SK-N-DZ (cell line): ENCODE data around the gene NT5C1A. TPM values are rescaled to one million over a fixed set of nuclear protein-coding genes. Genes with fewer than 3 reads are reported as not detected.
A peak's percentile ranks its signal among the peaks of the same experiment; 100 is the strongest.

Source experiments
- DNase-seq: peaks from one replicate; pipeline ENCODE4 v3.0.0-alpha.2; 2015; ENCODE audit warnings: low spot score
- polyA plus RNA-seq, 2 experiments: library from polyadenylated mRNA; depleted of rRNA; stranded (reverse); fragments of >200 nt; gene quantifications; 2 replicates each; pipeline ENCODE4 v1.2.3, GENCODE V29; 2014

NT5C1A gene
- 0.22 and 0.23 TPM in 2 replicates for polyA plus RNA-seq (2014; cell fraction: cytosol; rRNA removed)
- not detected in 2 replicates for polyA plus RNA-seq (2014; cell fraction: nucleus; rRNA removed)

DNA sequence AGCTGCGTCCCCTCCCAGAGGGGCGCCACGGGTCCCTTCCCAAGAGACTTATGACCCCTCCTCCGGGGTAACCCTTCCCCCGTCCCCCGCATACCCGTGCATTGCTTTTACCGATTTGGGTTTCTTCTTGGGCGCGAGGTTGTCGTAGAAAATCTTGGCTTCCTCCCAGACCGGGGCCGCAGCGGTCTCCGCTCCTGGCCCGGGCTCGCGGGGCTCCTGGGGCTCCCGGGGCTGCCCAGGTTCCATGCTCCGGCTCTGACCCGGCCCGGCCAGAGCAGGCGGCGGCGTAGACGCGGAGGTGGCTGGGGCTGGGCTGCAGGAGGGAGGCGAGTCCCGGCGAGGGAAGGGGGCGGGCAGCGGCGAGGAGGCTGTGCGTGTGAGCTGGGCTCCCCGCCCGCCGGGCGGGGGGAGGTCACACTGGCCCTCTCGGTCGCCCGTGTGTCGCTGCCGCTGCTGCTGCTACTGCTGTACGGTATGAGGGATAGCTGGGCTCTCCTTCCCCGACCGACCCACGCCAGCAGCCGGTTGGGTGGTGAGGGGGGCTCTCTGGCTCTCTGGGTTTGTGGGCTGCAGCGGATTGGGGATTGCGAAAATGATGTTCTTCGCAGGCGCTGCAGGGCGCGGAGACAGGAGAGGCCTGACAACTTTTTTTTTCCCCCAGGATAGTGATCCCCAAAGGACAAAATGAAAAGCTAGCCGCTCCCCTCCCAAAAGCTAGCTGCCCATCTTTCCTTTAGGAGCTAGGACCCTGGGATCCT is at the start of gene NT5C1A:
Gene NT5C1A, minus strand, starts transcription at position 315 of the 758 bp plus-strand sequence. Its CDS starts 69 bp downstream, at position 246.
- no peak for DNase-seq

DNA sequence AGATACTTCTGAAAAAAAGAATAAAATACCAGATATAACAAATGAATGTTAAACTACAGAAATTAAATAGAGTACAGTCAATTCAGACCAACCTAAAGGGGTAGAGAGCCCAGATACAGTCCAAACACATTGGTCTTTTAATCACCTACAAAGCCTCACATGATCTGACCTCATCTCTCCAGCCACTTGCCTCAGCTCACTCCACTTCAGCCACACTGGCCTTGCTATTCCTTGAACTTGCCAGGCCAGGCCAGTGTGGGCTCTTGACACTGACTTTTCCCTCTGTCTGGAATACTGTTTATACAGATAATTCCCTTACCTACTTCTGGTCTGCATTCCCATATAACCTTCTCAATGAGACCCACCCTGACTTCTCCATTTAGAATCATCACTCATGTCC is 49.8 kb upstream of the NT5C1A start:
- no peak for DNase-seq

DNA sequence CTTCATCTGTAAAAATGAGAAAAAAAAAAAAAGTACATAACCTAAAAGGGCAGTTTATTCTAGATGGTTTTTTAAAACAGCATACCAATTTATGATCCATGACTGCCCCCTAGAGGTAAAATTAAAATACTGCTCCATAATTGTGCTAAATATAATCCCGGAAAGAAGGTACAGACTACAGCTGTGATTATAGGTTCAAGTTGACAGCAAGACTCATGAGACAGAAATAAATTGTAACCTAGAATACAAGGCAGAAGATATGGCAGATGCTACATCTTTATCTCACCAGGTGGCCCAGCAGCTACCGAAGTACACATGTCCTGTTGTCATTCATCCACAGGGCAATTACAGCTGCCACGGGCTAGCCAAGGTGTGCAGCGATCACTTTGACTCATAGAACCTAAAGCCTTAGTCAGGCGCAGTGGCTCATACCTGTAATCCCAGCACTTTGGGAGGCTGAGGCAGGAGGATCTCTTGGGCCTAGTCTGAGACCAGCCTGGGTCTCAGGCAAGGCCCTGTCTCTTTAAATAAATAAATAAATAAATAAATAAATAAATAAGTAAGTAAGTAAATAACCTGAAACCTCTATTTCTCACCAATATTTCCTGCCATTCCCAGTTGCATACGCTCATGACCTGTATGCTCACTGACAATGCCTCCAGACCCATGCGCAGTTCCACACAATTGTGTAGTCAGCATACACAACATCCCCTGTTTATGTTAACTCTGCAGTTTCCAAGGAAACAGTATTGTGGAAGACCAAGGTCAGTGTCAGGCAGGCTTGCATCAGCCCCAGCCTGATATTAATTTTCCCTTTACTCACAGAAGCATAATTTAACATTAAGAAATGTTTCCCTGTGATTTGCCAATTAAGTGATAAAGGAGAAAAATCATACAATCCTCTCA is 48.4 kb upstream of the NT5C1A start:
- peak; percentile 57 for DNase-seq

DNA sequence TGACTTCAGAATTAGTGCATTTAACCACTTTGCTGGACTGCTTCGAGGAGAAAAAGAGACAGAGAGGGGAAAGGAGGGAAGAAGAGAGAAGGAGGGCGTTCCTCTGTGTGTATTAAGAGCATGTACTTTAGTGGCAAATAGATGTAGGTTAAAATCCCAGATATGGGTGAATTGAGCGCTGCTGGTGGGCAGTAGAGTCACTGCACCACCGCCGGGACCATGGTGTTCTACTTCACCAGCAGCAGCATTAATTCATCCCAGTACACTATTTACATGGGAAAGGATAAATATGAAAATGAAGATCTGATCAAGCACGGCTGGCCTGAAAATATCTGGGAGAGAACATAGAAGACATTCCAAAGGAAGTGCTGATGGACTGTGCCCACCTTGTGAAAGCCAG is 45.9 kb upstream of the NT5C1A start:
- DNase-seq: no peak

DNA sequence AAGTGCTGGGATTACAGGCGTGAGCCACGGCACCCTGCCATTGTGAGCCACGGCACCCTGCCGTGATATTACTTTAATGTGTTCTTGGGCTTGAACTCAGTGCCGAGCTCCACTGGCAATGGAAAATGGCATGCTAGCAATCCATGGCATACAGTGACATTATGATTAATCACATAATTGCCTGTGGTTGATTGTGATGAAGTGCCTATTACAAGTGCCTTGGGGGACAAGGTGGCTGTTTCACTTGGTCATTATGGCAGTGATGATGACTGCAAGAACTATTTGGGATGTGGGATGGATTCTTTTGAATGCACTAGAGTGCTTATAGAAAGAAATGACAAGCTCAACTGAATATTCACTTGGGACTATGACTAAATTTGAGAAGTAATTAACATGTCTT is 41.6 kb upstream of the NT5C1A start:
- no peak for DNase-seq

DNA sequence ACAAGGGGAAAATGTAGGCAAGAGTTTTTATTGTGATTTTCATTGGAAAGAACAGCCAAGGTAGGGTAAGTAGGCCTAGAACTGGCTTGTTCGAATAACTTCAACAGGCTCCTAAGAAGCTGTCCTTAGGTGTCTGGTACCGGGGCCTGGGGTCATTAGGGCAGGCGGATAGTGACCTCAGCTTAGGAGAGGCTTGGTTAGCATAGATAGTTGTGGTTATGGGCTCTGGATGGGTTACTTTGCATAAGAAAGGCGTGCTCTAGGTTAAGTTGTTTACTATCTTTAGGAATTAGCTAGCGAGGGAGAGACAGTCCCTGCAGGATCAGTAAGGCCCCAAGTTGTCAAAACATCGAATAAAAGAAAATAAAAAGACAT is 40.0 kb upstream of the NT5C1A start:
- DNase-seq: no peak

DNA sequence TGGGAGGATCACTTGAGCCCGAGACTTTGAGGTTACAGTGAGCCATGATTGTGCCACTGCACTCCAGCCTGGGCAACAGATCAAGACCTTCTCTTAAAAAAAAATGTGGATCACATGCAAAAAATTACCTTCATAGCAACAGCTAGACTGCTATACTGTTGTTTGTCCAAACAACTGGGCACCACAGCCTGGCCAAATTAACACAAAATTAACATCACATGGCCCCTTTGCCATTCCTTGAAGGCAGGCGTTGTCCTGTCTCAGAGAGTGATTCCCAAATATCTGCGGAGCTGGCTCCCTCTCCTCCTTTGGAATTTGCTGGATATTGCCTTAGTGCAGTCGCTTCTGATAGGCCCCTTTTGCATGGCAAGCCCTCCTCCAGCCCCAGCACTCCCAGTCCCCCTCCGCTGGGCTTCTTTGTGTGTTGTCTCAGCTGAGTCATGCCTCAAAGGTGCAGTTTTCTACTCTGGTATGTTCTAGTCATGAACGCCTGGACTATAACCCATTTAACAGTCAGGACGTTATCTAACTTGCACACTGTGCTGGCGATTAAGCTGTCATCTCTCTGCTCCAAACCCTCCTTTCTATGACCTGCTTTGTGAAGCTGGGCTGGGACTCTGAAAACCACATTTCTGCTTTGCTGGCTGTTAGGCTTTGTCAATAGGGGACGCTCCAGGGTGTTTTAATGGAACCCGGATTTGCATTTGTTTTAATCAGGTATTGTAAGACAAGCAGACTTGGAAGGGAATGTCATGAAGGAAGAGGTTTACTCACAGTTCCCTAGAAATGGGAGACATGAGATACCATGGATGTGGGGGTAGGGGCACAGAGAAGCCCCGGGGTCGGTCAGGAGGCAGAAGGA is 39.4 kb upstream of the NT5C1A start:
- no peak for DNase-seq

DNA sequence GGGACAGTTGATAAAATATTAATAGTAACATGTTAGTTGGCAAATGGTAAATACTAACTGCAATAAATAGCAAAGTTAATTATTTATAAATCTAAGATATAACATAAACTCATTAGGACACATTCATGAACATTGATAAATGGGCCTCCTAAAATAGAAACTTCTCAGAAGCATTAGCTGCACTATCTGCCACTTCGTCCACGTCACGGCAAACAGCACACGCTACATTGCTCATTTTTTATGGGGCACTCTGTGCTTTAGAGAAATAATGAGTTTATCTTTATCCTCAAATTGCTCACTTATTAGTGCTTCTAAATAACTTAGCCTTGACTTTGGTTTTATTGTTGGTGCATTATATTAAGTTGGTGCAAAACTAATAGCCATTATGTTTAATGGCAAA is 35.6 kb upstream of the NT5C1A start:
- no peak for DNase-seq

DNA sequence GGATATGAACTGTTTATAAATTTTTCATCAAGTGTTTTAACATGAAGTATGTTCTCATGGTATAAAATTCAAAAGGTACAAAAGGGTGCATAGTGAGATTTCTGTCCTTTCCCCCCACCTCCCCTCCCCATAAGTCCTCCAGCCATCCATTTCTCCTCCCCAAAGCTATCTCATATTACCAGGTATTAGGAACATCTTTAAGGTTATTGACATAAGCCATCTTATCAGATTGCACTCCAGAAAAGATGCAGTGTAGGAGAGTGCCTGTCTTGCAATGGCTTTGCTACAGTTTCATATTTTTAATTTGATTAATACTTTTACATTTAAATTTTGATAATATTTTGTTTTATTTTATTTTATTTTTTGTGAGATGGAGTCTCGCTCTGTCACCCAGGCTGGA is 32.9 kb upstream of the NT5C1A start:
- DNase-seq: no peak

DNA sequence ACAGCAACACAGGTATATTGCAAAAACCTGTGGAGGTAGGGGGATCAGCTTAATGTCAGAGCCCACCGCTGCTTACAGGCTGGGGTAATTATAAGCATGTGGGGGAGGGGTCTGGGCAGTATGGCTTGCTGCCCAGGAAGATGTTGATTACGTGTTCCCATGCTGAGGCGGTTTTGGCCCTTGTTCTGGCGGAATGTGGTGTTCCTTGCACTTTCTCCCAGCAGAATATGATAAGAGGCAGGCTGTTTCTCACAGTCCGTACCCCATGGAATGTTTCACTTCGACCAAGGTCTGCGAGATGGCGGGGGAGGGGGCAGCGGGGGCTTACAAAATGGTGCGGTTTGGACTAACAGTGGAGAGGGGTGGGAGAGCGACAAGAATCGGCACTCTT is 29.1 kb upstream of the NT5C1A start:
- DNase-seq: no peak

DNA sequence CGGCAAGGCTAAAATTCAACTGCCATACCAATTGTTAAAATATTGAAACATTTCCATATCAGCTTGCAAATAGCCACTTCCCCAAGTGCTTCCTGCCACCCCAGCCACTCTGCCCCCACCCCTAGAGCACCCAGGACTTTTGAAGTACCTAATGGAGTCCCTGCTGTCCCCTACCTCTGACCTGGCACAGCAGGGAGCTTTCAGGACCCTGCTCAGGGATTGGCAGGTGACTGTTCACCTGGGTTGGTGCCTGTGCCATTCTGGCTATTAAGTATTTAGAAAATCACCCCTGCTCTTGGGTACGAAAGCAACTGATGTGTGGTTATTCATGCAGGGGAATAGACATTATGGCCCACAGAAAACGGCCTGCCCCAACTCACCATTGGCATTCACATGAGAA is 28.4 kb upstream of the NT5C1A start:
- no peak for DNase-seq

DNA sequence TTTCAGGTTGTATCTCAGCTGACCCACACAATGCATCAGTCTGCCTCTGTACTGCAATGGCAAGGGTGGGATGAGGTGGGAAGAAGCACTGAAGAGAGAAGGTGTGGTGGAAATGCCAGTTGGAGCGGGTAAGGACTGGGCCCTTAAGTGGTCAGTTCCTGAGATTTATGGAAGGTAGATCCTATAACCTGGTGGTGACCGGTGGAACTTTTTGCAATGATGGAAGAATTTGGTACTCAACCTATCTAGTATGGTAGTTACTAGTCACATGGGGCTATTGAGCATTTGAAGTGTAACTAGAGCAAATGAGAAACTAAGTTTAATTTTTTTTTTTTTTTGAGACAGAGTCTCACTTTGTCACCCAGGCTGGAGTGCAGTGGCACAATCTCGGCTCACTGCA is 27.5 kb upstream of the NT5C1A start:
- DNase-seq: no peak

DNA sequence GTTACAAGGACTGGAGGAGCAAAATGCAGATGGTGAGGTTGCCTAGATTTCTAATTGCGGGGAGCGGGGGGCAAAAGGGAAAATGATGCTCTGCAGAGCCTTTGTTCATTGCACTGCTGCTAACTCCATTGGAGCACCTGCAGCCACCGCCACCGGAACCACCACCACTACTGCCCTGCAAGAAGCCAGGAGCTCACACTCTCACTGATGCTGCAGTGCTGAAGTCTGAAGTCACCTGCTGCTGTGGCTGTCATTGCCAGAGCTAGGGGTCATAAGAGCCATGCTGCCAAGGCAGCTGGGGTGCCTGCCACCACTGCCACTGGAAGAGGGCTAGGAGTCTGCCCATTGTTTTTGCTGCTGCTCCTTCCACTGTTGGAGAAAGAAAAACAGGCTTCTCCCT is 26.7 kb upstream of the NT5C1A start:
- DNase-seq: no peak

DNA sequence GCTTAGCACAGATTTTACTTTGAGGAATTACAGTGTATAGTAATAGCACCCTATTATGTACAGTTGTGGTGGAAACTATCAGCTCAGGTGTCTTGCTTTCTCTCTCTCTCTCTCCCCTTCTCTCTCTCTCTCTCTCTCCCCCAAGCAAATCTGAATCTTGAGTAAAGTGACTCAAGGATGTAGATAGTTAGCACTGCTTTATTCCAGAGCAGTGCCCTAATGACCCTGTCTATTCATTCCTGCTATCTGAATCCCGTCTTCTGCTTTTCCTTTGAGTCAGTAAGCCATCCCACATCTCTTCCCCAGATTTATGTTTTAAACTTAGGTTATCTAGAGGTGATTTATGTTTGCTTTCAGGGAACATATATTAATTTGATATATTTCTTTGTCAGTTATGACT is 24.5 kb upstream of the NT5C1A start:
- DNase-seq: no peak

DNA sequence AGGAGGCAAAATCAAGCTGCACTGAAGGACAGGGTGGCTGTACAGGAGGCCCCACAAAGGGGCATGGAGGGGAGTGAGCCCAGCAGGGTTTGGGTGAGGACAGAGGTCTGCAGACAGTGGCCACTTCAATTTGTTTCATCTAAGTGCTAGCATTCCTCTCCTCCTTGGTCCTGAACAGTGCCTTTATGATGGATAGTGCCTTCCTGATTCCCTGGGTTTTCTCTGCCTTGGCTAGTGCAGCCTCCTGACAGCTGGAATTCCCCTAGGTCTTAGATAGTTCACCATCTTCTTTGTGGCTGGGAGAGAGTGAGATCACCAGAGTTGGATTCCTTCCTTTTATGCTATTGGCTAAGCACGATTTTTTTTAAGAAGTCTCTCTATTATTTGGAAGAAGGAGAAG is 23.1 kb upstream of the NT5C1A start:
- no peak for DNase-seq

DNA sequence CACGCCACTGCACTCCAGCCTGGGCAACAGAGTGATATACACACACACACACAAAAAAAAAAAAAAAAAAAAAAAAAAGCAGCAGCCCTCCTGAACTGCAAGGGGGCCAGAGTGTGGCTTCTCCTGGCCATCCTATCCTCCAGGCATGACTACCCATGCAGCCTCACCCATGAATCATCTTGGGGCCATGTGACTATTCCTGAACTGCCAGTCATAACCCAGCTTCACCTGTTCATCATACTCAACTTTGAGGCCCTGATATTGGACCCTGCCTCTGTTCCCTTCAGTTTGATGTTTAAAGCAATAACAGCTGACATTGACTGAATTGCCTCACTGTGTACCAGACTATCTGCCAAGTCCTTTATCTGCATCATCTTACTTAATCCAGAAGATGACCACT is 22.1 kb upstream of the NT5C1A start:
- no peak for DNase-seq

DNA sequence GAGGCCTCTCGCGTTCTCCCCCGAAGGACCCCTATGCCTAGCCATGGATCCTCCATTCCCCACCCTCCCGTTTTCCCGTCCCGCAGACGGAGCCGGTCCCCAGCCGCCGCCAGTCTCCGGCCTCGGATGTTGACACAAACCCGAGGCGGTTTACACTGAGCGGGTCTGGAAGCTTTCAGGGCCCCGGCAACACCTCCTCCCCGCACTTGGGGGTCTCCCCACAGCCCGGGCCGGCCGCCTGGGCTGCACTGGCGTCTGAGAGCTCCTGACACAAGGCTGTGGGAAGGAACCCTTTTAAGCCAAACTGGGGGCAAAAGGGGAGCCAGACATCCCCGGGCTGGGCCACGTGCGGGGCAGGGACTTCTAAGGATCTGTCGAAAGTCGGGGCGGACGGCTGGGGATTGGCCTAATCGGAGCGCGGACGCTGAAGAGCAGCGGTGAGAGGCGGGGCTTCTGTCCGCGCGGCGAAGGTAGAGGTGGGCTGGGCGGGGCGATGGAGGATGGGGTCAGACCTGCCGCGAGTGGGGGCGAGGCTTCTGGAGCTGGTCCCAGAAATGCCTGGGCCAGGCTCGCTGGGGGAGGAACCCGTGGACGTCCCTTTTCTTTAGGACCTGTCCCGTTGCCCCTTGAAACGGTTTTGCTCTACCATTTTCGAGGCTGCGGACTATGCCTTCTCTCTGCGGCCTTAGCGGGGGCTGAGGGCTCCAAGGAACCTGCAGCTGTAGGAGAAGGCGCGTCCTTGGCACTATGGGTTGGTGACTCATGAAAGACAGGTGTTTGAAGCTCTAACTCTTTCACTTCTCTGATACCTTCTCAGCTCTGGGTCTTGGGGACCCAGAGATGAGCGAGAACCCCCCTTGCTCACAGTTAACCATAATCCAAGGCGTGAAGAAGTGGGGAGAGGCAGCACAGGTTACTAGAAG is 20.5 kb upstream of the NT5C1A start:
- peak; percentile 13 for DNase-seq

DNA sequence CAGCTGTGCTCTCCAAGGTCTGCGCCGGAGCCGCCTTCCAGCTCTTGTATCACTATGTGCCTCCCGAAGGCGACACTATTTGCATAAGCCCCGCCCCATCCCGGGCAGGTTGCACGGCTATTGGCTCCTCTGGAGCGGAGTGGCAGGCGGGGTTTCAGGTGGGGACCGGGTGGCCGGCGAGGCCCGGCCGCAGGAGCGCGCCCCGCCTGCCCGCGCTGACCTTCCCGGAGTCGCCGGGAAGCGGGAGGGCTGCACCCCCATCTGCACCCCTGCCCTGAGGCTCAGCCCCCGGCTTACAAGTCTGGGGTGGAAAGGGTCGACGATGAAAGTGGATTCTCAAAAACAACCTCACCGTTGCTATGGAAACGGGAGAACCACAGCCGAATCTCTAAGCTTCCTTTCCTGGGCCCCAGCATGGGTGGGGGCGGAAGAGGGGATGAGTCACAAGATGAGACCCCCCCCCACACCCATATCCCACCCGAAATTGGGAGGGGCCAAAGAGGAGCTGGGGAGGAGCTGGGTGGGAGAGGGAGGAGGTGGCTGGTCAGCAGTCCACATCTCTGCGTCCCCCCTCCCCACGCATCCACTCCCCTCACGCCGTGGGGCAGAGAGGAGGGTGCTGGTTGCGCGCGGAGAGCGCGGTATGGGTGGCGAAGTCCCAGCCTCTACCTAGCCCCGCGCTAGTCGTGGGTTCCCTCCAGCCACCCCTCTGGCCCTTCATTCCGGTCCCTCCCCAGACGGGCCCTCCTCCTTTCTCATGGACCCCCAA is 19.7 kb upstream of the NT5C1A start, which contains the start of gene HPCAL4:
Gene HPCAL4, minus strand, starts transcription at position 51 of the 769 bp plus-strand sequence. CDS start 6,830 bp downstream, outside the sequence.
- DNase-seq: peak; percentile 89

DNA sequence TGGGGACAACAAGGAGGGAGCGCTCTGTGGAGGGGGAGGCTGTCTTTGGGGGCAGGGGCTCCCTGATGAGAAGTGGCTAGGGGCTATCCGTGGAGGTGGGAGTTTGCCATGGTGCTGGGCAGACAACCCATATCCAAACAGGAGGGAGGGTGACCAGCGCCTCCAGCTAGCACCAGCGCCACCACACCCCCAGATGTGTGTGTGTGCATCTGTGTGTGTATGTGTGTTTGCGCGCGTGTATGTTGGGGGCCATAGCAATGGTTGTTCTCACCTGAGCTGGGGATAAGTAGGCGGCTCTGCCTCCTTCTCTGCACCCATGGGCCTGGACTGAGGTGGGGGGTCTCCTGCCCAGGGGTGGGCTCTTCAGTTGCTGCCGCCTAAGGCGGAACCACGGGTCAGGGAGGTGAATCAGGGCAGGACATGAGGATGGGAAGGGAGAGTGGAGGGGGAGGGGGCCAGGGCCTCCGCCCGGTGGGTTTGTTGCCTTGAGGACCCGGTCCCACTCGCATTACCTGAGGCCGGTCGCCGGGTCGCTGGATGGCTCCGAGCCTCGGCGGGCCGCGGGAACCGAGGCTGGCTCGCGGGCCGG is 19.0 kb upstream of the NT5C1A start:
- no peak for DNase-seq
